PC-3 (cell line): ENCODE measurements around the gene BICDL2.

ENCODE experiments used
- CTCF ChIP-seq: fragments of 300-600 bp; sonication (generic); conservative IDR thresholded peaks from 2 replicates; pipeline ENCODE4 v1.5.1; 2017; ENCODE audit warnings: antibody characterized with exemption, low read depth, mild to moderate bottlenecking, low read length
- EZH2 ChIP-seq: fragments of 300-600 bp; sonication (generic); IDR thresholded peaks from one replicate; pipeline ENCODE4 v1.6.1; 2017; ENCODE audit warnings: antibody characterized with exemption, mild to moderate bottlenecking, low read length; ENCODE audit not compliant: unreplicated experiment

- TF ChIP-seq CTCF, result no peak
- TF ChIP-seq EZH2, result no peak
These were observed 10.6 kb upstream of the BICDL2 start for GRCh38 chr16:3047387-3047720.
